Osteocyte (in vitro differentiated cells): ENCODE measurements around the gene DPP10. TPM values are rescaled to one million over a fixed set of nuclear protein-coding genes. Genes with fewer than 3 reads are reported as not detected.

Experiments used
- DNase-seq: peaks from one replicate; pipeline ENCODE4 v3.0.0; 2021; ENCODE audit warnings: mixed read lengths; ENCODE audit not compliant: unreplicated experiment; ENCODE audit errors: extremely low spot score
- H3K27ac Mint-ChIP-seq: one replicate; pipeline ENCODE4 v1.8.0; 2021; ENCODE audit warnings: mild to moderate bottlenecking, mixed read lengths; ENCODE audit not compliant: unreplicated experiment
- H3K27me3 Mint-ChIP-seq: one replicate; pipeline ENCODE4 v1.8.0; 2021; ENCODE audit warnings: mixed read lengths; ENCODE audit not compliant: unreplicated experiment
- H3K36me3 Mint-ChIP-seq: one replicate; pipeline ENCODE4 v1.8.0; 2021; ENCODE audit warnings: mixed read lengths; ENCODE audit not compliant: unreplicated experiment
- H3K4me1 Mint-ChIP-seq: one replicate; pipeline ENCODE4 v1.8.0; 2021; ENCODE audit warnings: mixed read lengths; ENCODE audit not compliant: unreplicated experiment
- H3K4me3 Mint-ChIP-seq: one replicate; pipeline ENCODE4 v1.8.0; 2021; ENCODE audit warnings: mild to moderate bottlenecking, moderate library complexity, mixed read lengths; ENCODE audit not compliant: unreplicated experiment
- H3K9me3 Mint-ChIP-seq: one replicate; pipeline ENCODE4 v1.8.0; 2021; ENCODE audit warnings: mixed read lengths; ENCODE audit not compliant: unreplicated experiment
- CTCF ChIP-seq: fragments of 200-600 bp; sonication (generic); IDR thresholded peaks from 2 replicates; pipeline ENCODE4 v1.5.0; 2021; ENCODE audit warnings: antibody characterized with exemption, mild to moderate bottlenecking, moderate library complexity
- total RNA-seq: library from RNA; stranded (reverse); gene quantifications from 2 replicates; pipeline ENCODE4 v1.2.1, GENCODE V29; 2021

The DPP10 gene
- total RNA-seq, 1 donor from 2014 or later = not detected

- Mint-ChIP-seq H3K4me1 (no peaks in the 10 kb centered on the region), H3K4me3 (no peak overlapping the region), H3K27me3 (no peaks in the 10 kb centered on the region), H3K36me3 (no peaks in the 10 kb centered on the region), H3K27ac (no peak overlapping the region), H3K9me3 (peaks cover 3% of the 10 kb centered on the region)
- no peak for DNase-seq
- no peak for TF ChIP-seq CTCF
These were observed 854.6 kb downstream of the DPP10 start for GRCh38 chr2:115297056-115297455.

- no peak overlapping the region for H3K27ac Mint-ChIP-seq
These were observed 856.8 kb downstream of the DPP10 start for GRCh38 chr2:115299199-115299598.

GRCh38 chr2:115305712-115306111 is 863.3 kb downstream of the DPP10 start:
- Mint-ChIP-seq H3K27me3 (no peaks in the 10 kb centered on the region), H3K27ac (no peak overlapping the region)
- no peak for TF ChIP-seq CTCF

More at GRCh38 chr2:115299199-115299598, 856.8 kb downstream of the DPP10 start:
- H3K9me3 Mint-ChIP-seq = peaks cover 3% of the 10 kb centered on the region
- DNase-seq = no peak
- H3K4me1 Mint-ChIP-seq = no peaks in the 10 kb centered on the region
- TF ChIP-seq CTCF = no peak
- H3K27me3 Mint-ChIP-seq = no peaks in the 10 kb centered on the region
- H3K36me3 Mint-ChIP-seq = no peaks in the 10 kb centered on the region
- no peak overlapping the region for H3K4me3 Mint-ChIP-seq

GRCh38 chr2:115314119-115314518 is 871.7 kb downstream of the DPP10 start:
- TF ChIP-seq CTCF = no peak
- peaks cover 1% of the 10 kb centered on the region for H3K9me3 Mint-ChIP-seq
- no peaks in the 10 kb centered on the region for H3K27me3 Mint-ChIP-seq
- no peaks in the 10 kb centered on the region for H3K36me3 Mint-ChIP-seq
- no peak overlapping the region for H3K4me3 Mint-ChIP-seq
- H3K27ac Mint-ChIP-seq = no peak overlapping the region
- no peaks in the 10 kb centered on the region for H3K4me1 Mint-ChIP-seq
- no peak for DNase-seq

More at GRCh38 chr2:115305712-115306111, 863.3 kb downstream of the DPP10 start:
- no peak overlapping the region for H3K4me3 Mint-ChIP-seq
- H3K4me1 Mint-ChIP-seq = no peaks in the 10 kb centered on the region
- no peaks in the 10 kb centered on the region for H3K36me3 Mint-ChIP-seq
- DNase-seq = no peak
- peaks cover 11% of the 10 kb centered on the region for H3K9me3 Mint-ChIP-seq

GRCh38 chr2:115327061-115327460 is 884.6 kb downstream of the DPP10 start:
- DNase-seq = no peak
- TF ChIP-seq CTCF = no peak
- no peaks in the 10 kb centered on the region for H3K27me3 Mint-ChIP-seq
- peaks cover 11% of the 10 kb centered on the region for H3K9me3 Mint-ChIP-seq
- H3K4me3 Mint-ChIP-seq = no peak overlapping the region
- no peak overlapping the region for H3K27ac Mint-ChIP-seq
- no peaks in the 10 kb centered on the region for H3K4me1 Mint-ChIP-seq
- no peaks in the 10 kb centered on the region for H3K36me3 Mint-ChIP-seq
